NCI-H1694 treated with DMSO at 0.1 percent for 48 hours (cell line): ENCODE data around the gene BNIP5.

Experiments
- DNase-seq: peaks from one replicate; lab custom pipeline; 2025; lab: John Stamatoyannopoulos, UW

Gene BNIP5

DNA sequence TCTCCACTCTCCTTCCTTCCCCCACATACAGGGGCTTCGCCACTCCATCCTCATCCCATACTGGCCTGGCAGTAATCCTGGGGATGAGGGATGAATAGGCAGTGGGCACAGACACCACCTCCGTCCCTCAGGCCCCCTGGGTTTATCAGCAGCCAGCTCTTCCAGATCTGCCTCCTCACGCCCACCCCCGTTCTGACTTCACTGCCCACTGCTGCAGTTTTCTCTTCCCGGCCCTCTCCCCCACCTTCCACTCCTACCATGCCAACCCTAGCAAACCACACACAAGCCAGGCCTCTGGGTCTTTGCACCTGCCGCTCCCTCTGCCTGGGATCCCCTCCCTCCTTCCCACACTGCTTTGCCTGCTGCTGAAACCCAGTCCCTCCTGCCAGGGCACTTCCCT is 44.5 kb downstream of the BNIP5 start:
- DNase-seq = no peak

DNA sequence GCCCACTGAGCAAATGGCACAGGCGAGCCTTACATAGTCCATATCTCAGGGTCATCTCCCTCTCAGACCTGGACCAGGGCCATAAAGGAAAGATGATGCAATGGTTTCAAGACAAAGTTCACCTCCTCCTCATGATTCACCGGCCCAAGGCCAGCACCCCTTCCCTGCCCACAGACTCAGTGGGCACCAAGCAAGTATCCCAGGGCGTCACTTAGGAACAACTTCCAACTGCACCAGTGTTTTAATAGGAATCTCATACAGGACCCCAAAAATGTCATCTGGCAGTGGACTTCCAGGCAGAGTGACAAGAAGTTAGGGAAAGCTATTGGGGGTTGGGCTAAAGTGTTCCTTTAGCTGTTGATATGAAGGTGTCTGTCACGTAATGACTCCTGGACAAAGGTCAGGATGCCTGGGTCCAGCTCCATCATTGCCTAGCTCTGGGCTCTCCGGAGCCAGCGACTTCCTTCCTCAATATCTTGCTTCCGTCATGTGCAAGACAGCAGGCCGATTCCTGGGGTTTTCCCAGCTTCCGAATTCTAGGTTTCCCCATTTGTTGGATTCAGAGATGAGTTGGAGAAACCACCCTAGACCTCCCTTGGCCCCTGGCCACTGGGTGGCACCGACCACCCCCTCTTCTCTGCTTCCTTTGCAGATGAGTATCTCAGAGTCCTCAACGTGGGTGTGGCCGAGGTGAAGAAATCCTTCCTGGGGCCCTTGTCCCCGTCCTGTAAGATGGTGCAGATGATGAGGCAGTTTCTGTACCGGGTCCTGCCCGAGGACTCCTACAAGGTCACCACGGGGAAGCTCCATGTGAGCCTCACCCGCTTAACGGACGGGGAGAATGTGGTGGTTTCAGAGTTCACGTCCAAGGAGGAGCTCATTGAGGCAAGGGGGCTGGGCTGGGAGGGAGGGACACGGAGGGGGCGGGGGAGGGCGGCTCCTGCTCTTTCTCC is 45.7 kb downstream of the BNIP5 start:
- no peak for DNase-seq

DNA sequence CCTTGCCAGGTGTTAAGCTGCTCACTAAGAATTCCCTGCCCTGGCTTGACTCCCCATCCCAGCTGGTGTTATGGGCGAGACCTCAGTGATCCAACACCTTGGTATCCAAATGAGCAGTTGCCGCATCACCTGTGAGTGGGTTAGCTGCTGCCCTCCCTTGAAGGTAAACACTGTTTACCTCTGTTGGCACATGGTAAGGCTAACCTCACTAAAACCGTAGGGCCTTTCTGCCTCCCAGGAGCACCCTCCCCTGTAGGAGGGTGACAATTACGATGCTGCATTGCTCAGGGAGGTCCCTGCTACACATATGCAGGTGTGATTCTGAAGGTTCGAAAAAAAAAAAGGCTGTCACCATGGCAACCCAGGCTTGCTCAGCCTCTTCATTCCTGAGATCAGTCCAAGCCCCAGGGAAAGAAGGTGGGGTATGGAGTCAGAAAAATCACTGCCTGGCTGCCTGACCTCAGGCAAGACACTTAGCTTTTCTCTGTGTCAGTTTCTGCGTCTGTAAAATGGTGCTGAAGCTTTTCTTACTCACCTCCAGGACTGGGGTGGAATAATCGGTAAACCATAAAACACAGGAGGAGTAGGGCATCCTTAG is 47.3 kb downstream of the BNIP5 start:
- no peak for DNase-seq

DNA sequence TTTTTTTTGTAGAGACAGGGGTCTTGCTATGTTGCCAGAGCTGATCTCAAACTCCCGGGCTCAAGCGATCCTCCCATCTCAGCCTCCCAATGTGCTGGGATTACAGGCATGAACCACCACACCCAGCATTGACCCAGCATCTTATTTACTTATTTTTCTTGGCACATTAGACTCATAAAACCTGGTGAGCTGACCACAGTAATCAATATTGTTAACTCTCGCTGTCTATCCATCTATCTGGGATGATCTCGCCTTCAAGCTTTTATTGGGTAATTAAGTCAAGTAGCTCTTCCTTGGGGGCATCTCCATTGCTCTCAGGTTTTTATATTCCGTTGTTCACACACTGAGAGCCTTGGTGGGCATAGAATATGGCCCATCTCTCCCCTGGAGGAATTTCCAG is 49.8 kb downstream of the BNIP5 start:
- DNase-seq = no peak

DNA sequence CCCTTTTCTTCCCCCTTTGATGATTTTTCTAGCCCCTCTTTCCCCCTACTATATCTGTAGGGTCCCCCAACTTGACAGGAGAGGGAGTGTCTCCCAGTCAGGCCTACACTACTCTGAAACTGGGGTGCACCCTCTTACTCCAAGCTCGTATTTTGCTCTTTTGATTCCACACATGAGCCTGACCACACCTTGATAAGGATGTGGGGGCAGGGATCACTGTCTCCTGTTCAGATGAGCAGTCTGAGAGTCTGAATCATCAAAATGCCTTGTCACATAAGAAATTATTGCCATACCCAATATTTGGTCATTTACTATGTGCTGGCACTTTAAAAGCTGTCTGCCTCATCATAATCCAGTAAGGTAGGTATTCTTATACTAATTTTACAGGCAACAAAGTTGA is 50.9 kb downstream of the BNIP5 start:
- DNase-seq = no peak

DNA sequence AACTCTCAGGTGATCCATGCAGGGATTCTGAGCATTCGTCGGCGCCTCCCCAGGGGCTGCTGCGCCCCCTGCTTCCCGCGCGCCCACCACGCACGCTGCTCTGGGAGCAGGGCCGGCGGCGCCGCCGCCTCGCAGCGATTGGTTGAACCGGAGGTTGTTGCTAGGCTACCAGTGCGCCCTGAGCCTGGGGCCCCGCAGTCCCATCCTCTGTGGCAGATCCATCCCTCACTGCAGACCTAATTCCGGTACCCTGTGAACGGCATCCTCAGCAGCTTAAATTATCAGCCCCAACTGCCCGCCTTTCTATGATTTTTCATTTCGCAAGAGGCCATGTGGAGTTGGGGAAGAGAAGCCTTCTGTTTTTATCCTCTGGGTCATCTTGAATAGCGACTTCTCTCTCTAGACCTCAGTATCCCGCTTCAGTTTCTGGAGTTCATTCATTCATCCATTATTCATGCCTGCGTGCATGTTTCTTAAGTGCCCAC is 51.5 kb downstream of the BNIP5 start:
- no peak for DNase-seq

DNA sequence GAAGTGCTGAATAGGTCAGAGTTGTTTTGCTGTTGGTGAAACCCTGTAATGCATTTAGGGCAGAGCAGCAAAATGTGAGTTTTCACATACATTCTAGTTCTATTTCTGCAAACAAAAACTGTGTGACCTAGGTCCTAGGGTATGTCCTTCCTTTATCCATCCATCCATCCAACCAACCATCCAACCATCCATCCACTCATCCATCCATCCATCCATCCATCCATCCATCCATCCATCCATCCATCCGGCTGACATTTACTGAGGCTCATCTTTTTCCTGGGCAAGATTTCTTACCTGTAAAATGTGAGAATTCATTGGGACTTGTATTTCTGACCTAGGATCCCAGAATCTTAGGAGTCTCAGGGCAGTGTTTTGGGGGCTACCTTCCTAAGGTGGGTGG is 52.3 kb downstream of the BNIP5 start:
- no peak for DNase-seq

DNA sequence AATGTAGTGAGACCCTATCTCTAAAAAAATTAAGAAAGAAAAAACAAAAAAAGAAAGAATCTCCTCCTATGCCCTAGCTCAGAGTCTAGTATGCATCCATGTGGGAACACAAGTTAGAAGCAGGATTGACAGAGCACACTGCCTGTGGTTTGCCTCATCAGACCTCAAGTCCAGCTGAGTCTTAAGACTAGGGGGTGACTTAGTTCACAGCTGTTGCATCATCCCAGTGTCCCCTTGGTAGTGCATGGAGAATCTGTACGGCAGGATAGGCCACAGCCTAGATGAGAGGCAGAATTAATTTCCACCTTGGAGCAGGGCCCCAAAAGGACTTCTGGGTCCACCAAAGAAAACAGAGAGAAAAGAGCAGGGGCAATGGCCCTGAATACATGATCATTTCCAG is 53.1 kb downstream of the BNIP5 start:
- DNase-seq = no peak

DNA sequence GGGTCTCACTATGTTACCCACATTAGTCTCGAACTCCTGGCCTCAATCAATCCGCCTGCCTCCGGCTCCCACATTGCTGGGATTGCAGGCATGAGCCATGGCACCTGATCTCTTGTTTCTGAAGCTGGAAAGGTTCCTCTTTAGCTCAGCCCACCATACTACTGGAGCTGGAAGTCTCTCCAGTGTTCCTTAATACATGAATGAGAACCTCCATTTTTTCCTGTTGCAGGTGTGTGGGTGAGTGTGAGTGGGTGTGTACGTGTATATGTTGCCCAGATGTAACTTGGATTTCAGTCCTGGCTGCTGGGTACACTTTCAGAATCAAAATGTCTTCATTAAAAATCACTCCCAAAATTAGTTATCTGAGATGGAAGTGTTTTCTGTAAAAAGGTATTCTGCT is 55.7 kb downstream of the BNIP5 start:
- DNase-seq = no peak

DNA sequence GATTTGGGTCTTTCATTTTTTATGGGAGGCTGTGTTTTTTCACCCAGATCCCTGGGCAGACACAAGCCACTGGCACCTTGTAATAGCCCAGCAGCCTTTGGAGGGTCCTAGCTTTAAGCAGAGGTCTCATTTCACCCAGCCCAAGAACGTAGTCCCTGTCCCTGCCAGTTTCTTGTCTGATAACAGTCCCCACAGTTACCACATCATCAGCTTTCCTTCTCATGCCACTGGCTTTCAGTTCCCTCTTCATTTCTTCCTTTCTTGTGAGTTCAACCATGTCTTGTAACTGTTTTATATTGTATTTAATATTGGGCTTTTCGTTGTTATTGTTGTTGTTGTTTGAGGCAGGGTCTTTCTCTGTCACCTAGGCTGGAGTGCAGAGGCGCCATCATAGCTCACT is 56.2 kb downstream of the BNIP5 start:
- no peak for DNase-seq

DNA sequence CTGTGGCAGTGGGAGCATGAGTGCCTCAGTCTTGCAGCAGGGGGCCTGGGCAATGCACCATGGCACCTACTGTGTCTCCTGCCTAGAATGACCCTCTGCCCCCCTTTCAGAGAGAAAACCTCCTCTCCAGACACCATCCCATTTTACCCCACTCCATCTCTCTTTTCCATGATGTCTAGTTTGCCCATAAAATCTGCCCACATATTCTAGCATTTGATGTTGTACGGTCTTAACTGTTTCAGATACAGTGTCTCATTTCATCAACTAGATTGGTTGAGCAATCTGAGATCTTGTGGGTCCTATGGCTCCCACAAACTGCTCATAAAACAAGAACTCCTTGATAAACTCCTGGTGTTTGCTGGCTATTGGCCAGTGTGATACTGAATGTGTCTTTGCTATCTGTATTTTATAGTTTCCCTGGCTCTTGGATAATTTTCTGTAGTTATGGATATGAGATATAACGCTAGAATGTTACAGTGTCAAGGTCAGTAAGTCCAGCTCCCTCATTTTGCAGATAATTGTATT is 58.7 kb downstream of the BNIP5 start:
- DNase-seq = no peak

DNA sequence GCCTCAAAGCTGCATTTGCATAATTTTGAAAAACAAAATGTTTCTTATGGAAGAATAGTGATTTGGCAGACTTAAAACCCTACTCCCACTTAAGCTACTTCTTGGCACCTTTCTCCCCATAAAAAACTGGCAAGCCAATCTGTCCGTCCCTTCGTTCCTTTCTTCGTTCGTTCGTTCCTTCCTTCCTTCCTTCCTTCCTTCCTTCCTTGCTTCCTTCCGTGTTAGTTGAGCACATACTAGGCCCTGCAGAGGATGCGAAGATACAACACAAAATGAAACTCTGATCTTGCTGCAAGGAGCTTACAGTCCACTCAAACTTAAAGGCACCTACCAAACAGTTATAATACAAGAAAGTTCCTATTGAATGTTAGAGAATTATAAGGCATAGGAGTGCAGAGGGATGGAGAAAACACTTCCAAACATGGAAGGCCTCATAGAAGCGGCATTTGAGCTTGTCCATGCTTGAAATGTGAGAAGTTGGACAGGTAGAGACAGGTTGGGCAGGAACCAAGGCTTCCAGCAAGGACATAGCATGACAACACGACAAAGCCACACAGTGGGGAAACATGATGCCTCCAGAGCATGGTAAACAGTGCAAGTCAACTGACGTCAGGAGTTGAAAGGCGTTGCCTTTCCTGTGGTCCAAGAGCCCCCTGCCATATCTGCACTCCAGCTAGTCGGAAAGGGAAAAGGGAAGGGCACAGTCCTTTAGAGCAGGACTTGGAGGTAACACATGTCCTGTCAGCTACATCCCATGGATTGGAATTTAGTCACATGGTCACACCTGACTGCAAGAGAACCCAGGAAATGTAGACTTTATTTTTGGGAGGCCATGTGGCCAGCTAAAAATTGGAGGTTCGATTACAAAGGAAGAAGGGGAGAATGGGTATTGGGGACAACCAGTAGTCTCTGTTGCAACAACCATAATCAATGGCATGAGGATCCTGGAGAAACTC is 59.8 kb downstream of the BNIP5 start:
- DNase-seq = no peak

DNA sequence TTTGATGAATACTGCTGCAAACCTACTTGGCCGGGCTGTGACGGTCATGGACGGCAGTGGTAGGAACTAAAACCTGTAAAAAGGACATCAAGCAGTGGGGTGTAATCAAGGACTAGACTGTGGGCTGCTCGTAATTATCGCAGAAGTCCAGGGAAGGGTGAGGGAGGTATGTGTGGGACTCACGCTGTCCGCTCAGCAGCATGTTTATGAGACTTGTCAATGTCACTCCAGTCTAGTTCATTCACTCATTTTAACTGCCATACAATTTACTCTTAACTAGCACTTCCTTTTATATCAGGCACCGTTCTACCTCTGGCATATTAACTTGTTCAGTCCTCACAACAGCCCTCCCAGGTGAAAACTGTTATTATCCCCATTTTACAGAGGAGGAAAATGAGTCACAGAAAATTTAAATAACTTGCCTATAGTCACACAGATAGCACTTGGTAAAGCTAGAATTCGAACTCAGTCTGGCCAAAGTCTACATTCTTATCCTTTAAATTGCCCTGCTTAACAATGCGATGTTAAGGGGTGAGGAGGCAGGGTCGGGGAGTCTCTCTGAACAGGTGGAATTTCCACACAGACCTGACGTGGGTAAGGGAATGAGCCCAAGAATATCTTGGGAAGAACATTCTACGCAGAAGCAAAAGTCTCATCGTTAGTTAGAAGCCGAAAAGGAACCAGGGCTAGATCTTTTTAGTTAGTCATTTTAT is 62.7 kb downstream of the BNIP5 start:
- DNase-seq = no peak

DNA sequence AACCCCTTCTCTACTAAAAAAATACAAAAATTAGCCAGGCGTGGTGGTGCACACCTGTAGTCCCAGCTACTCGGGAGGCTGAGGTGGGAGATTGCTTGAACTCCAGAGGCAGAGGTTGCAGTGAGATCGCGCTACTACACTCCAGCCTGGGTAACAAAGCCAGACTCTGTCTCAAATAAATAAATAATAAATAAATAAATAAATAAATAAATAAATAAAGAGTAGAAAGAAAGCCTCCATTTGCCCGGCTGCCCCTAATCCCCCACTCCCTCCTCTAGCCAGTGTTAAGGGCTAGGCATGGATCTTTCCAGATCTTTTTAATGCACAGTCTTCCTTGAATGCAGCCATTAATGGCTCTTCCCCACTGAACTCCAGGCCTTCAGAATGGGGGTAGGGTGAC is 63.6 kb downstream of the BNIP5 start:
- no peak for DNase-seq

DNA sequence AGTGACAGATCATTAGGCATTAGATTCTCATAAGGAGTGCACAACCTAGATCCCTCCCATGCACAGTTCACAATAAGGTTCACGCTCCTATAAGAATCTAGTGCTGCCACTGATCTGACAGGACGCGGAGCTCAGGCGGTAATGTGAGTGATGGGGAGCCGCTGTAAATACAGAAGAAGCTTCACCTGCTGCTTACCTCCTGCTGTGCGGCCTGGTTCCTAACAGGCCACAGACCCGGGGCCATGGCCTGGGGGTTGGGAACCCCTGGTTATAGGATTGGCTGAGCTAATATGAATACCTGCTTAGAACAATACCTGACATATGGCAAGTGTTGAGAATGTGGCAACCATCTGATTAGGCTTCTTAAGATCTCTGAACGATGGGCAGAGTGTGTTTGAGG is 64.5 kb downstream of the BNIP5 start:
- DNase-seq = no peak

DNA sequence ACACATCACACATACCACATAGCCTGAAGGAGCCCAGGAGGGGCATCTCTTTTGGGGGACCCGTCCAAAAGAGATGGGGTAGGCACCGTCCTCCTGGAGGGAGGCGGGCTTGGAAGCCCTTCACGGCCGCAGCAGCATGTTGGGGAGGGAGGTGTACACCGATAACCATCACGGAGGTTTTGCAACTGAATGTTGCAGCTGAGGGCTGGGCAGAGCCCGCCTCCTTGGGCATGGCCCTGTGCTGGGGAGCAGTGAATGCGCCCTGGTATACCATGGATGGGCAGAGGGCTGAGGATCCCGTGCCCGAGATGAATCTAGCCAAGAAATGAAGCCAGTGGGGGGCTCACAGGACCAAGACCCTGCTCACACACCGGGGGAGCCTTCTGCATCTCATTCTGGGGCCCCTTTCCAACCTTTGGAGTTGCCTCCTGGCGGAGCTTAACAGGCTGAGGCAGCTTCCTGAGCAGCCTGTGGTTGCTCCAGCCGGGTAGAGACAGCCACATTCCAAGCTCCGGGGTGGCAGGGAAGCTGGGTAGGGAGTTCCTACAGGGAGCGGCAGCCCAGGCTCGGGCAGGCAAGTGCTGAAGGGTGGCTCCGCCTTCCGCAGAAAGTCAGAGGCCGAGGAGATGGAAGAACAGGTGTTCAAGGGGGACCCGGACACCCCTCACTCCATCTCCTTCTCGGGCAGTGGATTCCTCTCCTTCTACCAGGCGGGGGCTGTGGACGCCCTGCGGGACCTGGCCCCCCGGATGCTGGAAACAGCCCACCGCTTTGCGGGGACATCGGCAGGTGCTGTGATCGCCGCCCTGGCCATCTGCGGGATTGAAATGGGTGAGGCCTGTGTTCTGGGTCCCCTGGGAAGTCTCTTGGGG is 66.6 kb downstream of the BNIP5 start, which contains the start of gene PNPLA1:
Gene PNPLA1 (plus strand): TSS at position 227 of the 872 bp plus-strand sequence. CDS start 400 bp downstream, at position 627.
- no peak for DNase-seq

DNA sequence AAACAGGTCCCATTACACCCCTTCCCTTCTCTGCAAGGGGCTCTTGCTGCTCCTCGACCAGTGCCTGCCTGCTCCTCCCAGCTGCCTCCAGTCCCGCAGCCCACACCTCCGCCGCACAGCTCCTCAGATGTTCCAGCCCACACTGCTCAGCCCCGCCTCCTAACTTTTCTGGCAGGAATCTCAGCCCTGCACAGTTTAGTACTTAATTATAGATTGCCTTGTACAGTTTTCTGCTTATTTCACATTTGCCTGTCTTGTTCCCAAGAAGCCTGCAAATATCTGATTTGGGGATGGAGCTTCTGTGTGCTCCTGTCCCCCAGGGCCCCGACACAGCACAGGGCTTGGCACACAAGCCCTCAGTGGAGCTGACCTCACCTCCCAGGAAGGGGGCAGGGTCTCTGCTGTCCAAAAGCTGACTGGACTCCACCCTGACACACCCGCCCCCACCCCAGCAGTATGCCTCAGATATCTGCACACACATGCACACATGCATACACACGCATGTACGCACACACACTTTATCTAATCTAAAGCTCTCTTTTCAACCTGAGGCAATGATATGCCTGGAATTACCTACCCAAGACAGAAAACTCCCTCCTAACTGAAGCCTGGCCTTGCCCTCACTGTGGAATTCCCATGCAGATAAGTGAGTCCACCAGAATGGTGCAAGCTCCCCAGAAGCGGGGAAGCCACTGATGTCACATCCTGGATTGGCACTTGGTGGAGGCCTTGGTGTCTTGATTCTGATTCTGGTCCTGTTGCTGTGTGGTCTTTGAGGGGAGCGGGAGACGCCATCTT is 68.0 kb downstream of the BNIP5 start:
- DNase-seq = no peak

DNA sequence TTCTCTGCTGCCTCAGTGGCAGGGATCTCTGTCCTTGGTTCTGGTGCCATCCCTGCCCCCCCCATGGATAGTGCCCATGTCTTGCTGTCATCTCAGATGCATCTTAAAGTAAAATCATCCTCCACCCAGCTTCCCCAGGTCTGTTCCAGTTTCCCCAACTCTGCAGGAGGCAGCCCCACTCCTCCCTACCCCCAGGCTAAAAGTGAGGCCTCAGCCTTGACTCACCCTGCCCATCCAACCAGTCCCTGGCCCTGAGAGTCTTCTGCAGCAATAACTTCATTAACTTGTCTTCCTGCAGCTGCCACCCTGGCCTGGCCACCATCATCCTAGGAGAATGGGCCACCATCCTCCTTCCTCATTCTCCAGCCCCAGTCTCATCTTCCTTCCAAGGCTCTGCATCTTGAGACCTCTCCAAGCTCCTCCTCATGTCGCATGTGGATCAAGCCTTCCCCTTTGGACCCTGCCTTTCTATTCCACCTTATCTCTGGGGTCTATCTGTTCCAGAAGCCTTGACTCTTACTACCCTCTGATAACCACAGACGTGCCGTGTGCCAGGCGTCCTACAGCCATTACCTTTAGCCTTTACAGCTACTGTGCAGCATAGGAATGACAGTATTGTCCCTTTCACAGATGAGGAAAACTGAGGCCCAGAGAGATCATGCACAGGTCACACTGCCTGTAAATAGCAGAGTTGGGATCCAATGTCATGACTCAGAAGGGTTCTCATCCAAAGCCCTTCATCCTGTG is 68.8 kb downstream of the BNIP5 start:
- DNase-seq = no peak
